GM12878 (cell line): ENCODE results near the gene MAPK8. TPM values are rescaled to one million over a fixed set of nuclear protein-coding genes. Genes with fewer than 3 reads are reported as not detected.

Experiments
- ATAC-seq: fragments of 200-7000 bp; cut with Tn5 transposase; 3 replicates; pipeline ENCODE4 v1.9.1; 2020; ENCODE audit warnings: mild to moderate bottlenecking, moderate library complexity
- BruUV-seq: library from RNA; stranded (reverse); fragments of 400-500 nt; replicated peaks from 2 replicates; lab custom pipeline; 2021; lab: Mats Ljungman, UMichigan
- CTCF ChIA-PET: fragments of 300-600 bp; sonication (Branson Sonifier 250); formaldehyde crosslinking; extraction: SDS; loops from one replicate; lab custom pipeline; 2021; ENCODE audit warnings: inconsistent platforms; lab: Yijun Ruan, JAX
- POLR2A ChIA-PET: fragments of 350-600 bp; formaldehyde crosslinking; extraction: SDS; loops from one replicate; lab custom pipeline; 2021; ENCODE audit warnings: inconsistent platforms; lab: Charles Lee
- RAD21 ChIA-PET: fragments of 300-600 bp; sonication (Branson Sonifier 250); formaldehyde crosslinking; loops from one replicate; lab custom pipeline; 2023; ENCODE audit warnings: antibody characterized with exemption; ENCODE audit not compliant: unreplicated experiment; lab: Charles Lee
- SMC1A ChIA-PET: fragments of 300-600 bp; sonication (Branson Sonifier 250); formaldehyde crosslinking; loops from one replicate; lab custom pipeline; 2023; ENCODE audit not compliant: unreplicated experiment, uncharacterized antibody; lab: Charles Lee
- DNase-seq: peaks from one replicate; pipeline ENCODE4 v3.0.0-alpha.2; 2011; ENCODE audit warnings: low read depth, low spot score
- FAIRE-seq: peaks from 3 replicates; lab custom pipeline; 2011; peaks lifted over from hg19 to GRCh38; lab: Jason Lieb, UNC
- H2AFZ ChIP-seq: 2 replicates; pipeline ENCODE4 v1.6.0; 2011; ENCODE audit warnings: low read depth, low read length, control low read depth; ENCODE audit not compliant: control insufficient read depth
- H3K27ac ChIP-seq: 2 replicates; pipeline ENCODE4 v1.5.1; 2011; ENCODE audit warnings: control low read depth; ENCODE audit not compliant: control insufficient read depth, insufficient read depth
- H3K27me3 ChIP-seq, 2 experiments: replicated peaks in 1 of 2; 2 replicates each; pipeline versions ENCODE4 v1.6.0 to v1.6.1; 2011; ENCODE audit warnings: low read length in 1 of 2; ENCODE audit not compliant: control insufficient read depth in 2 of 2, insufficient read depth in 2 of 2
- H3K36me3 ChIP-seq, 2 experiments: 2 replicates each; pipeline ENCODE4 v1.5.1; 2011; ENCODE audit warnings: low read length in 1 of 2; ENCODE audit not compliant: control insufficient read depth in 2 of 2, insufficient read depth in 2 of 2
- H3K4me1 ChIP-seq: 2 replicates; pipeline ENCODE4 v1.6.1; 2011; ENCODE audit warnings: mild to moderate bottlenecking, low read length, moderate library complexity, mixed read lengths; ENCODE audit not compliant: control insufficient read depth, insufficient read depth
- H3K4me2 ChIP-seq: 2 replicates; pipeline ENCODE4 v1.6.0; 2011; ENCODE audit warnings: control low read depth; ENCODE audit not compliant: control insufficient read depth, insufficient read depth
- H3K4me3 ChIP-seq: fragments of 200-600 bp; sonication (generic); 2 replicates; pipeline ENCODE4 v1.5.1; 2016
- H3K79me2 ChIP-seq: 2 replicates; pipeline ENCODE4 v1.6.0; 2011; ENCODE audit warnings: low read length; ENCODE audit not compliant: control insufficient read depth, insufficient read depth
- H3K9ac ChIP-seq: 2 replicates; pipeline ENCODE4 v1.8.0; 2011; ENCODE audit warnings: low read length, control low read depth, mixed read lengths; ENCODE audit not compliant: control insufficient read depth, insufficient read depth
- H3K9me3 ChIP-seq: replicated peaks from 3 replicates; pipeline ENCODE4 v1.5.1; 2011; ENCODE audit warnings: mild to moderate bottlenecking, low read length; ENCODE audit not compliant: control insufficient read depth, insufficient read depth
- H4K20me1 ChIP-seq: 2 replicates; pipeline ENCODE4 v1.6.0; 2011; ENCODE audit not compliant: control insufficient read depth, insufficient read depth
- ATF2 ChIP-seq: IDR thresholded peaks from 2 replicates; pipeline ENCODE4 v1.6.1; 2012; ENCODE audit warnings: low read length, inconsistent platforms
- HSF1 ChIP-seq: fragments of 150-350 bp; IDR thresholded peaks from 2 replicates; pipeline ENCODE4 v1.6.1; 2014; ENCODE audit warnings: mild to moderate bottlenecking, low read depth, low read length
- IKZF1 ChIP-seq: fragments of 450-650 bp; conservative IDR thresholded peaks from 2 replicates; pipeline ENCODE4 v1.6.1; 2017; ENCODE audit warnings: antibody characterized with exemption, mild to moderate bottlenecking
- KLF5 ChIP-seq: fragments of 450-650 bp; IDR thresholded peaks from 2 replicates; pipeline ENCODE4 v1.6.1; 2014; ENCODE audit warnings: mild to moderate bottlenecking; ENCODE audit not compliant: partially characterized antibody
- POLR2AphosphoS5 ChIP-seq: IDR thresholded peaks from 2 replicates; pipeline ENCODE4 v1.6.1; 2011; ENCODE audit warnings: mild to moderate bottlenecking, low read length, inconsistent platforms
- WRNIP1 ChIP-seq: IDR thresholded peaks from 2 replicates; pipeline ENCODE4 v1.6.1; 2011; ENCODE audit warnings: low read depth, low read length, improper control_type of control experiment, borderline replicate concordance
- WGBS: methylation state at CpG from one replicate; pipeline ENCODE4 v1.1.6; 2016; ENCODE audit warnings: low lambda C conversion rate; ENCODE audit not compliant: insufficient replicate concordance, insufficient coverage; ENCODE audit errors: missing lambda C conversion rate; 5-methylcytosine and 5-hydroxymethylcytosine counted together
- in situ Hi-C: fragments of 300-500 bp; cut with MboI; formaldehyde crosslinking; loops from 9 replicates; pipeline ENCODE4 v1.14.3; 2018; ENCODE audit warnings: mixed read lengths
- intact Hi-C: fragments of 100-400 bp; cut with micrococcal nuclease; formaldehyde crosslinking; loops from one replicate; pipeline ENCODE4 v1.14.2; 2022; ENCODE audit not compliant: unreplicated experiment
- polyA plus RNA-seq, 11 experiments: library from polyadenylated mRNA; depleted of rRNA in 4 of 11; unstranded in 6 of 11; stranded (reverse) in 5 of 11; fragments of >200 nt; fragmentation: Nextera tagmentation in 4 of 11; fragmentation: Illumina TruSeq in 1 of 11; extraction: Ambion mirVana in 4 of 11; extraction: Trizol in 1 of 11; gene quantifications; 1 replicate in 1 of 11; 2 replicates in 10 of 11; pipeline versions ENCODE4 v1.2.1 to v1.2.3, GENCODE V29; 2011 to 2016; ENCODE audit warnings: inconsistent platforms in 2 of 11, missing spikeins in 2 of 11, low read depth in 1 of 11
- total RNA-seq, 4 experiments: library from RNA; depleted of rRNA in 3 of 4; stranded (reverse); fragments of >200 nt in 3 of 4; fragmentation: Illumina TruSeq in 1 of 4; extraction: Trizol in 1 of 4; gene quantifications; 2 replicates each; pipeline versions ENCODE4 v1.2.1 to v1.2.3, GENCODE V29; 2013 to 2021
- TF ChIP-seq, protein P1 (sequence below): fragments of 450-650 bp; IDR thresholded peaks from 2 replicates; pipeline ENCODE4 v1.6.1; 2017; ENCODE audit warnings: mild to moderate bottlenecking, moderate library complexity

Gene MAPK8
- total and polyA plus RNA-seq, 10 of the 15 experiments (the other 5 are each of a cell fraction or from before 2014, with no cell fraction given) = 3.9 to 102 (median 40.0) TPM

GRCh38 chr10:48340734-48341133 is 34.3 kb downstream of the MAPK8 start (continued):
- TF ChIP-seq, protein P1, sequence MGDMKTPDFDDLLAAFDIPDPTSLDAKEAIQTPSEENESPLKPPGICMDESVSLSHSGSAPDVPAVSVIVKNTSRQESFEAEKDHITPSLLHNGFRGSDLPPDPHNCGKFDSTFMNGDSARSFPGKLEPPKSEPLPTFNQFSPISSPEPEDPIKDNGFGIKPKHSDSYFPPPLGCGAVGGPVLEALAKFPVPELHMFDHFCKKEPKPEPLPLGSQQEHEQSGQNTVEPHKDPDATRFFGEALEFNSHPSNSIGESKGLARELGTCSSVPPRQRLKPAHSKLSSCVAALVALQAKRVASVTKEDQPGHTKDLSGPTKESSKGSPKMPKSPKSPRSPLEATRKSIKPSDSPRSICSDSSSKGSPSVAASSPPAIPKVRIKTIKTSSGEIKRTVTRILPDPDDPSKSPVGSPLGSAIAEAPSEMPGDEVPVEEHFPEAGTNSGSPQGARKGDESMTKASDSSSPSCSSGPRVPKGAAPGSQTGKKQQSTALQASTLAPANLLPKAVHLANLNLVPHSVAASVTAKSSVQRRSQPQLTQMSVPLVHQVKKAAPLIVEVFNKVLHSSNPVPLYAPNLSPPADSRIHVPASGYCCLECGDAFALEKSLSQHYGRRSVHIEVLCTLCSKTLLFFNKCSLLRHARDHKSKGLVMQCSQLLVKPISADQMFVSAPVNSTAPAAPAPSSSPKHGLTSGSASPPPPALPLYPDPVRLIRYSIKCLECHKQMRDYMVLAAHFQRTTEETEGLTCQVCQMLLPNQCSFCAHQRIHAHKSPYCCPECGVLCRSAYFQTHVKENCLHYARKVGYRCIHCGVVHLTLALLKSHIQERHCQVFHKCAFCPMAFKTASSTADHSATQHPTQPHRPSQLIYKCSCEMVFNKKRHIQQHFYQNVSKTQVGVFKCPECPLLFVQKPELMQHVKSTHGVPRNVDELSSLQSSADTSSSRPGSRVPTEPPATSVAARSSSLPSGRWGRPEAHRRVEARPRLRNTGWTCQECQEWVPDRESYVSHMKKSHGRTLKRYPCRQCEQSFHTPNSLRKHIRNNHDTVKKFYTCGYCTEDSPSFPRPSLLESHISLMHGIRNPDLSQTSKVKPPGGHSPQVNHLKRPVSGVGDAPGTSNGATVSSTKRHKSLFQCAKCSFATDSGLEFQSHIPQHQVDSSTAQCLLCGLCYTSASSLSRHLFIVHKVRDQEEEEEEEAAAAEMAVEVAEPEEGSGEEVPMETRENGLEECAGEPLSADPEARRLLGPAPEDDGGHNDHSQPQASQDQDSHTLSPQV = no peak
- TF ChIP-seq KLF5 (no peak), WRNIP1 (no peak)

DNA sequence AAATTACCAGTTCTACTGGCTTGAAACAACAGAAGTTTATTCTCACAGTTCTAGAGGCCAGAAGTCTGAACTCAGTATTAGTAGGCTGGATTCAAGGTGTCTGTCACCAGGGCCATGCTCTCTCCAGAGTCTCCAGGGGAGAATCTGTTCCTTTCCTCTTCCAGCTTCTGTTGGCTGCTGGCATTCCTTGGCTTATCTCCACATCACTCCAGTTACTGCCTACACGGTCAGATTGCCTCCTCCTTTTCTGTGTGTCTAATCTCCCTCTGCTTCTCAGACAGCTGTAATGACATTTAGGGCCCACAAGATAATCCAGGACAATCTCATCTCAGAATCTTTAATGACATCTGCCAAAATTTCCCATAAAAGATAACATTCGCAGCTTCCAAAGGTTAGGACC is 36.6 kb downstream of the MAPK8 start:
- TF ChIP-seq POLR2AphosphoS5 (no peak), HSF1 (no peak), IKZF1 (no peak), ATF2 (no peak)
- Histone ChIP-seq H3K27ac (no peak overlapping the region), H2AFZ (no peak overlapping the region), H3K4me1 (0 out of 2 replicates have a peak, but pooled peaks cover under 1% of the 10 kb centered on the region), H3K36me3 (no peaks in the 10 kb centered on the region; a peak in 1 of 4 replicates), H3K4me2 (no peak overlapping the region), H3K9me3 (peaks cover 2% of the 10 kb centered on the region; the same call in 2 of the 3 replicates), H3K27me3 (no peaks in the 10 kb centered on the region), H3K4me3 (no peak overlapping the region), H4K20me1 (no peaks in the 10 kb centered on the region; the same call in 1 of the 2 replicates), H3K79me2 (no peaks in the 10 kb centered on the region), H3K9ac (no peak overlapping the region)
- in situ Hi-C loops (no loop called here), intact Hi-C loops (no loop called here)
- SMC1A ChIA-PET = interaction anchor here (0.7 to 1.5 kb wide), 3 partner anchors 12 to 173 kb away, joined by 3 to 8 read pairs (median 3); no protein-coding TSS in a partner anchor
- CTCF ChIA-PET = interaction anchor here (1.3 to 1.6 kb wide), 2 partner anchors 11 to 20 kb away, joined by 4 to 7 read pairs; no protein-coding TSS in a partner anchor
- ATAC-seq = no peak
- no peak for DNase-seq
- BruUV-seq = TSS peak; percentile 18
- POLR2A ChIA-PET = no interaction called here
- FAIRE-seq = no peak
- RAD21 ChIA-PET = no interaction called here
- 96% methylated on average over 2 of the region's 2 CpGs for WGBS
